Transverse colon (tissue), 4 donors: ENCODE data around the gene ZNF672. TPM values are rescaled to one million over a fixed set of nuclear protein-coding genes. Genes with fewer than 3 reads are reported as not detected.
"Not testable (repeated sequence)": the region's sequence is repeated elsewhere in the genome, so short reads cannot be mapped to it uniquely, and the experiment has no call there.

Experiments used
- DNase-seq: peaks from one replicate; pipeline ENCODE4 v3.0.0-alpha.2; 2019
- H3K27ac ChIP-seq, 4 donors: fragments of 200-600 bp; sonication (generic); 2 replicates each; pipeline ENCODE4 v1.5.1; 2016 to 2018; ENCODE audit warnings: inconsistent platforms in 4 of 4
- H3K27me3 ChIP-seq: fragments of 200-600 bp; sonication (generic); 2 replicates; pipeline ENCODE4 v1.5.1; 2017; ENCODE audit warnings: inconsistent platforms
- H3K36me3 ChIP-seq, 4 donors: fragments of 200-600 bp; sonication (generic); 2 replicates each; pipeline ENCODE4 v1.5.1; 2017 to 2019; ENCODE audit warnings: inconsistent platforms in 4 of 4
- H3K4me1 ChIP-seq, 4 donors: fragments of 200-600 bp; sonication (generic); 2 replicates each; pipeline ENCODE4 v1.5.1; 2017 to 2020; ENCODE audit warnings: inconsistent platforms in 4 of 4
- H3K4me3 ChIP-seq, 4 donors: fragments of 200-600 bp; sonication (generic); 1 replicate in 1 of 4; 2 replicates in 3 of 4; pipeline versions ENCODE4 v1.5.1 to v1.6.1; 2017 to 2019; ENCODE audit warnings: inconsistent platforms in 4 of 4
- H3K9me3 ChIP-seq, 2 donors: fragments of 200-600 bp; sonication (generic); 2 replicates each; pipeline ENCODE4 v1.5.1; 2017 to 2019; ENCODE audit warnings: inconsistent platforms in 2 of 2
- CTCF ChIP-seq, 5 experiments: fragments of 200-600 bp in 3 of 5; fragments of 450-650 bp in 2 of 5; sonication (generic) in 3 of 5; IDR thresholded peaks; 1 replicate in 2 of 5; 2 replicates in 3 of 5; pipeline ENCODE4 v1.5.1; 2016 to 2017; ENCODE audit warnings: antibody characterized with exemption in 5 of 5, inconsistent platforms in 3 of 5, mild to moderate bottlenecking in 2 of 5, moderate library complexity in 1 of 5
- EP300 ChIP-seq: sonication (generic); formaldehyde crosslinking; IDR thresholded peaks from one replicate; pipeline ENCODE4 v1.6.1; 2017; ENCODE audit warnings: antibody characterized with exemption, low read depth
- POLR2A ChIP-seq: fragments of 450-650 bp; IDR thresholded peaks from one replicate; pipeline ENCODE4 v1.6.1; 2016; ENCODE audit warnings: antibody characterized with exemption, mild to moderate bottlenecking, moderate library complexity
- POLR2AphosphoS5 ChIP-seq, 3 donors: sonication (generic); formaldehyde crosslinking; IDR thresholded peaks; one replicate each; pipeline ENCODE4 v1.6.1; 2016; ENCODE audit warnings: antibody characterized with exemption in 3 of 3
- WGBS, 2 donors: methylation state at CpG; one replicate each; pipeline ENCODE4 v1.1.5; 2018; ENCODE audit warnings: low coverage in 1 of 2; 5-methylcytosine and 5-hydroxymethylcytosine counted together
- in situ Hi-C, 4 donors: fragments of 200-750 bp; cut with MboI; loops; one replicate each; pipeline versions ENCODE4 v1.15.0 to v1.15.1; 2017; ENCODE audit warnings: low sequenced_read_pairs in 3 of 4, low pct_ligation_motif_present in 1 of 4, low pct_unique_long_range_greater_than_20kb in 1 of 4
- intact Hi-C: fragments of 100-400 bp; cut with DNase I; formaldehyde crosslinking; loops from one replicate; pipeline ENCODE4 v1.15.1; 2023; ENCODE audit warnings: low total_unique reads
- total RNA-seq, 4 donors: library from RNA; depleted of rRNA; stranded (reverse); fragments of >200 nt; gene quantifications; one replicate each; pipeline ENCODE4 v1.1.0, GENCODE V29; 2016

The ZNF672 gene
- total RNA-seq, 4 donors from 2014 or later = 34.8 to 53.1 (median 44.7) TPM

DNA sequence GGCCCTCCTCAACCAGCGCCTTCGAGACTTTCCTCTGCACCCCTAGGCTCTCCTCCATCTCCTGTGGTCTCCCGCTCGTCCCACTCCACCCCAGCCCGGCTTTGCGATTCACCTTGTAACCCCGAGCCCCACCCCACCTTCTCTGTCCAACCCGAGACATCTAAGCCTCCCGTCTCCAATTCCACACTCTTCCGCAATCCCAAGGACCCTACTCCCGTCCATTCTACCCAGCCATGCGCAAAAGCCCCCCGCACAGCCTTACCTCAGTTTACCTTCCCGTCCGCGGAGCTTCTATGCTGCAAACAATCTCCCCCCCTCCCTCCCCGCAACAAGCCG, 12.5 kb upstream of the ZNF672 start:
- in situ Hi-C loops (no loop called here), intact Hi-C loops (no loop called here)
- TF ChIP-seq CTCF (IDR thresholded peaks at IDR 0.05) (no peak), POLR2AphosphoS5 (IDR thresholded peaks at IDR 0.05) (no peak), POLR2A (no peak), EP300 (no peak)
- no peaks in the 10 kb centered on the region for H3K27me3 ChIP-seq
- no peaks in the 10 kb centered on the region for H3K9me3 ChIP-seq
- 0 to 1% methylated on average over 12 to 18 of the region's 18 CpGs for WGBS, 2 donors
- peaks cover 0 to under 1% (median 0%) of the 10 kb centered on the region in 4 donors for H3K36me3 ChIP-seq
- DNase-seq = no peak
- H3K4me3 ChIP-seq = peak overlapping the region; percentile 67 to 96 (median 78)
- H3K4me1 ChIP-seq = peaks cover 38 to 52% (median 43%) of the 10 kb centered on the region in 4 donors
- peak overlapping the region; percentile 91 to 99 (median 95) for H3K27ac ChIP-seq

GRCh38 chr1:248825909-248826760, 11.9 kb upstream of the ZNF672 start, which contains the start of gene SH3BP5L:
Gene SH3BP5L (minus strand): TSS chr1:248825915. CDS start chr1:248824935, 980 bp downstream.
- intact Hi-C loops (no loop called here), in situ Hi-C loops (no loop called here)
- Histone ChIP-seq H3K36me3 (no peaks in the 10 kb centered on the region), H3K4me1 (peaks cover 38 to 48% (median 42%) of the 10 kb centered on the region in 4 donors), H3K9me3 (no peaks in the 10 kb centered on the region), H3K27me3 (no peaks in the 10 kb centered on the region), H3K27ac (peak within 1 kb of the TSS; percentile 91 to 99 (median 95)), H3K4me3 (peak within 1 kb of the TSS; percentile 67 to 96 (median 78))
- DNase-seq = peak; percentile 93
- TF ChIP-seq POLR2A (peak; percentile 81), EP300 (no peak), POLR2AphosphoS5 (IDR thresholded peaks at IDR 0.05) (peak; percentile 27 to 91 (median 86)), CTCF (IDR thresholded peaks at IDR 0.05) (peak; percentile 51 to 81 (median 66))
- whole genome bisulfite sequencing, 2 donors = 1% methylated on average over 20 to 56 of the region's 56 CpGs

DNA sequence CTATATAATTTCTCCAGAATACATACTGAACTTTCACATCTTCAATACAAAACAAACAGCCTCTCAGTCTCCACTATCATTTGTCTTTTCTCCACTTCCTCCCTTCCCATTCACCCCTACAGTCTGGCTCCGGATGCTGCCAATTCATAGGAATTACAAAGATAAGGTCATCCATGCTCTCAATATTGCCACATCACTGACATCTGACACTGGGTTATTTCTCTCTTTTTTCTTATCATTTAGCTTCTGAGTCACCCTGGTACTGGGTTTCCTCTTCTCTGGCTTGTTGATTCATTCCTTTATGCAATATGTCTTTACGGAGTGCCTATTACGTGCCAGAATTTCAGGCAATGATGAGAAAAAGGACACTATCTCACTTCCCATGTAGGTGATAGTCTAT, 9.2 kb upstream of the ZNF672 start:
- Histone ChIP-seq H3K27me3 (no peaks in the 10 kb centered on the region), H3K36me3 (no peaks in the 10 kb centered on the region), H3K4me3 (no peak overlapping the region), H3K4me1 (peaks cover 20 to 22% (median 21%) of the 10 kb centered on the region in 4 donors), H3K27ac (no peak overlapping the region), H3K9me3 (no peaks in the 10 kb centered on the region)
- in situ Hi-C loops (no loop called here), intact Hi-C loops (no loop called here)
- DNase-seq = no peak
- no peak for TF ChIP-seq CTCF (IDR thresholded peaks at IDR 0.05)
- TF ChIP-seq EP300 = no peak
- no peak for TF ChIP-seq POLR2AphosphoS5 (IDR thresholded peaks at IDR 0.05)
- TF ChIP-seq POLR2A = no peak
- WGBS, 2 donors = 55 to 71% methylated on average over 3 of the region's 3 CpGs

GRCh38 chr1:248830718-248831017, 7.4 kb upstream of the ZNF672 start:
- H3K9me3 ChIP-seq, H3K4me3 ChIP-seq, H3K27ac ChIP-seq, DNase-seq, in situ Hi-C loops, H3K4me1 ChIP-seq, H3K36me3 ChIP-seq, H3K27me3 ChIP-seq, intact Hi-C loops: not testable (repeated sequence)
- WGBS, 2 donors = 45 to 54% methylated on average over 3 of the region's 3 CpGs

- intact Hi-C loops = no loop called here
- H3K4me1 ChIP-seq = peaks cover 2 to 8% (median 5%) of the 10 kb centered on the region in 4 donors
- WGBS, 2 donors = 88 to 93% methylated on average over 1 of the region's 1 CpG
- in situ Hi-C loops = no loop called here
- H3K4me3 ChIP-seq = no peak overlapping the region
- TF ChIP-seq CTCF (IDR thresholded peaks at IDR 0.05) = no peak
- TF ChIP-seq EP300 = no peak
- no peak for TF ChIP-seq POLR2A
- no peak for TF ChIP-seq POLR2AphosphoS5 (IDR thresholded peaks at IDR 0.05)
- no peaks in the 10 kb centered on the region for H3K9me3 ChIP-seq
- no peaks in the 10 kb centered on the region for H3K27me3 ChIP-seq
- H3K36me3 ChIP-seq = no peaks in the 10 kb centered on the region
- H3K27ac ChIP-seq = no peak overlapping the region
- DNase-seq = no peak
These were observed 6.2 kb upstream of the ZNF672 start for GRCh38 chr1:248831842-248832241.
